Measurements from ENCODE around the gene USP47.

Gene USP47

GRCh38 chr11:11995601-11996000, 153.8 kb downstream of the USP47 start:
- ATAC-seq: no peak
- TF ChIP-seq CSDC2 (CRISPR knock-in tag; IDR thresholded peaks at IDR 0.05): no peak
- TF ChIP-seq SNAI2 (CRISPR knock-in tag; IDR thresholded peaks at IDR 0.05): no peak
- no peak for TF ChIP-seq ZC3H10 (CRISPR knock-in tag; IDR thresholded peaks at IDR 0.05)
- TF ChIP-seq ZNF70 (CRISPR knock-in tag; IDR thresholded peaks at IDR 0.05): no peak
- no peak for TF ChIP-seq ESRRG (CRISPR knock-in tag; IDR thresholded peaks at IDR 0.05)
- no peak for TF ChIP-seq POU6F1 (CRISPR knock-in tag; IDR thresholded peaks at IDR 0.05; ENCODE audit: borderline replicate concordance, low read depth)
- no peak for TF ChIP-seq ARNTL (CRISPR knock-in tag; IDR thresholded peaks at IDR 0.05; ENCODE audit: borderline replicate concordance, low read depth)
- TF ChIP-seq ZNF8 (CRISPR knock-in tag; IDR thresholded peaks at IDR 0.05): no peak
- TF ChIP-seq PATZ1 (CRISPR knock-in tag; IDR thresholded peaks at IDR 0.05; ENCODE audit: borderline replicate concordance): no peak
- TF ChIP-seq TOX (CRISPR knock-in tag; IDR thresholded peaks at IDR 0.05; ENCODE audit: borderline replicate concordance): no peak
- no peak for TF ChIP-seq TCF4 (CRISPR knock-in tag; IDR thresholded peaks at IDR 0.05; ENCODE audit: borderline replicate concordance)
- TF ChIP-seq BACH2 (CRISPR knock-in tag; IDR thresholded peaks at IDR 0.05; ENCODE audit: borderline replicate concordance): no peak

DNA sequence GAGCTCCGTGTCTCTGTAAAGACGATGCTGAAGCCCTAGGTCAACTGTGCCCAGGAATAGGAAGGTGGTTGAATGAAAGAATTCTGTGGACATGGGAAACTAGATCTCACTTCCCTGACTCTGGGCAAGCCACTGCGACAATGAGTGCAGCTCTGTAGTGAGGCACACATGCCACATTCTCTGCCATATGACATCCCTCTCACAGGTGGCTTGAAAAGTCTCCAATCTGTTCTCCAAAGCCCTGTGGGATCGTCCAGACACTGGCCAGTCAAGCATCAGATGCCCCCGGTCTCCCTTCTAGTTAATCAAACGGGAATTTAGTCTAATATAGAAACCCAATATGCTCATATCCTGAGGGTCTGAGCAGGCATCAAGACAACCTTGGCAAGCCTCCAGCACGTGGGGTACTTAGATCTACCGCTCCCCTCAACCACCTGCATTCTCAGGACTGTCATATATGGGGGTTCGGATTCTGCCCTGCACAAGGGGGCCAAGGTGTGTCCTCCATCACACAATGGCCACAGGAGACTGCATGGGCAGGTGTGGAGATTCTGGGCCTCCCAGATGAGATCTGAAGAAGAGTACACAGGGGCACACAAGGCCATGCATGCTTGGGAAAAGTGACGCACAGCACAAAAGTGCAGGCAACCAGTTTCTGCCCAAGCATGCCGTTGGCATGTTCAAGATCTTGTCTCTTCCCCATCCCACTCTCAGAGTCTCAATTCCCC, 154.7 kb downstream of the USP47 start:
- TF ChIP-seq CSDC2 (CRISPR knock-in tag; IDR thresholded peaks at IDR 0.05) (no peak), GLIS3 (CRISPR knock-in tag; IDR thresholded peaks at IDR 0.05) (no peak), ISL1 (CRISPR knock-in tag; IDR thresholded peaks at IDR 0.05) (no peak), ZNF70 (CRISPR knock-in tag; IDR thresholded peaks at IDR 0.05) (no peak), RARB (CRISPR knock-in tag; IDR thresholded peaks at IDR 0.05) (no peak), ESRRG (CRISPR knock-in tag; IDR thresholded peaks at IDR 0.05) (no peak), TOX (CRISPR knock-in tag; IDR thresholded peaks at IDR 0.05; ENCODE audit: borderline replicate concordance) (no peak), CREB5 (CRISPR knock-in tag; IDR thresholded peaks at IDR 0.05; ENCODE audit: low read depth) (no peak), POU6F1 (CRISPR knock-in tag; IDR thresholded peaks at IDR 0.05; ENCODE audit: borderline replicate concordance, low read depth) (no peak), ARNTL (CRISPR knock-in tag; IDR thresholded peaks at IDR 0.05; ENCODE audit: borderline replicate concordance, low read depth) (no peak), ZFP3 (CRISPR knock-in tag; IDR thresholded peaks at IDR 0.05) (no peak), TCF4 (CRISPR knock-in tag; IDR thresholded peaks at IDR 0.05; ENCODE audit: borderline replicate concordance) (no peak), BACH2 (CRISPR knock-in tag; IDR thresholded peaks at IDR 0.05; ENCODE audit: borderline replicate concordance) (no peak), SNAI2 (CRISPR knock-in tag; IDR thresholded peaks at IDR 0.05) (no peak), ZFP30 (CRISPR knock-in tag; IDR thresholded peaks at IDR 0.05) (no peak), ZNF8 (CRISPR knock-in tag; IDR thresholded peaks at IDR 0.05) (no peak), PPARA (CRISPR knock-in tag; IDR thresholded peaks at IDR 0.05; ENCODE audit: borderline replicate concordance) (no peak), OSR1 (CRISPR knock-in tag; IDR thresholded peaks at IDR 0.05) (no peak)
- TF ChIP-seq, protein P1, sequence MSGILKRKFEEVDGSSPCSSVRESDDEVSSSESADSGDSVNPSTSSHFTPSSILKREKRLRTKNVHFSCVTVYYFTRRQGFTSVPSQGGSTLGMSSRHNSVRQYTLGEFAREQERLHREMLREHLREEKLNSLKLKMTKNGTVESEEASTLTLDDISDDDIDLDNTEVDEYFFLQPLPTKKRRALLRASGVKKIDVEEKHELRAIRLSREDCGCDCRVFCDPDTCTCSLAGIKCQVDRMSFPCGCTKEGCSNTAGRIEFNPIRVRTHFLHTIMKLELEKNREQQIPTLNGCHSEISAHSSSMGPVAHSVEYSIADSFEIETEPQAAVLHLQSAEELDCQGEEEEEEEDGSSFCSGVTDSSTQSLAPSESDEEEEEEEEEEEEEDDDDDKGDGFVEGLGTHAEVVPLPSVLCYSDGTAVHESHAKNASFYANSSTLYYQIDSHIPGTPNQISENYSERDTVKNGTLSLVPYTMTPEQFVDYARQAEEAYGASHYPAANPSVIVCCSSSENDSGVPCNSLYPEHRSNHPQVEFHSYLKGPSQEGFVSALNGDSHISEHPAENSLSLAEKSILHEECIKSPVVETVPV (CRISPR knock-in tag; IDR thresholded peaks at IDR 0.05): no peak
- TF ChIP-seq, protein P2, sequence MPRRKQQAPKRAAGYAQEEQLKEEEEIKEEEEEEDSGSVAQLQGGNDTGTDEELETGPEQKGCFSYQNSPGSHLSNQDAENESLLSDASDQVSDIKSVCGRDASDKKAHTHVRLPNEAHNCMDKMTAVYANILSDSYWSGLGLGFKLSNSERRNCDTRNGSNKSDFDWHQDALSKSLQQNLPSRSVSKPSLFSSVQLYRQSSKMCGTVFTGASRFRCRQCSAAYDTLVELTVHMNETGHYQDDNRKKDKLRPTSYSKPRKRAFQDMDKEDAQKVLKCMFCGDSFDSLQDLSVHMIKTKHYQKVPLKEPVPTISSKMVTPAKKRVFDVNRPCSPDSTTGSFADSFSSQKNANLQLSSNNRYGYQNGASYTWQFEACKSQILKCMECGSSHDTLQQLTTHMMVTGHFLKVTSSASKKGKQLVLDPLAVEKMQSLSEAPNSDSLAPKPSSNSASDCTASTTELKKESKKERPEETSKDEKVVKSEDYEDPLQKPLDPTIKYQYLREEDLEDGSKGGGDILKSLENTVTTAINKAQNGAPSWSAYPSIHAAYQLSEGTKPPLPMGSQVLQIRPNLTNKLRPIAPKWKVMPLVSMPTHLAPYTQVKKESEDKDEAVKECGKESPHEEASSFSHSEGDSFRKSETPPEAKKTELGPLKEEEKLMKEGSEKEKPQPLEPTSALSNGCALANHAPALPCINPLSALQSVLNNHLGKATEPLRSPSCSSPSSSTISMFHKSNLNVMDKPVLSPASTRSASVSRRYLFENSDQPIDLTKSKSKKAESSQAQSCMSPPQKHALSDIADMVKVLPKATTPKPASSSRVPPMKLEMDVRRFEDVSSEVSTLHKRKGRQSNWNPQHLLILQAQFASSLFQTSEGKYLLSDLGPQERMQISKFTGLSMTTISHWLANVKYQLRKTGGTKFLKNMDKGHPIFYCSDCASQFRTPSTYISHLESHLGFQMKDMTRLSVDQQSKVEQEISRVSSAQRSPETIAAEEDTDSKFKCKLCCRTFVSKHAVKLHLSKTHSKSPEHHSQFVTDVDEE (CRISPR knock-in tag; IDR thresholded peaks at IDR 0.05): no peak
- ATAC-seq: no peak

Measured in SK-N-SH treated with all-trans-retinoic acid at 6 μM for 48 hours (cell line).